Colonic mucosa (tissue), 4 donors: Measurements from ENCODE around the gene DTNB. TPM values are rescaled to one million over a fixed set of nuclear protein-coding genes. Genes with fewer than 3 reads are reported as not detected.

Experiments
- DNase-seq: peaks from one replicate; pipeline ENCODE4 v3.0.0-alpha.2; 2020
- H3K27ac ChIP-seq: fragments of 200-600 bp; one replicate; pipeline ENCODE4 v1.8.0; 2021
- H3K27me3 ChIP-seq: fragments of 200-600 bp; one replicate; pipeline ENCODE4 v1.8.0; 2021
- H3K36me3 ChIP-seq: fragments of 200-600 bp; one replicate; pipeline ENCODE4 v1.8.0; 2021
- H3K4me1 ChIP-seq: fragments of 200-600 bp; one replicate; pipeline ENCODE4 v1.8.0; 2021; ENCODE audit warnings: mild to moderate bottlenecking
- H3K4me3 ChIP-seq: fragments of 200-600 bp; one replicate; pipeline ENCODE4 v1.8.0; 2021
- H3K9ac ChIP-seq, 2 donors: one replicate each; pipeline ENCODE4 v1.7.0; 2013; ENCODE audit warnings: control low read depth in 2 of 2, low read depth in 2 of 2, low read length in 2 of 2
- H3K9me3 ChIP-seq: fragments of 200-600 bp; one replicate; pipeline ENCODE4 v1.8.0; 2021
- intact Hi-C: fragments of 100-400 bp; cut with DNase I; formaldehyde crosslinking; loops from one replicate; pipeline ENCODE4 v1.14.1; 2022
- total RNA-seq, 2 donors: library from RNA; stranded (reverse); fragmentation: NEBNext Ultra II Directional in 1 of 2; extraction: Animal tissue kit (Norgen Biotek cat#: 25700) in 1 of 2; gene quantifications; one replicate each; pipeline ENCODE4 v1.2.1, GENCODE V29; 2021
- TF ChIP-seq, protein P1 (sequence below): fragments of 200-600 bp; IDR thresholded peaks from one replicate; pipeline ENCODE4 v1.8.0; 2022; ENCODE audit warnings: antibody characterized with exemption, mild to moderate bottlenecking
- donor health status: healthy.
- donor health status: DM: no; HTN: no; CAD: no.
- donor health status: DM: no; HTN: no; CAD: no.

Gene DTNB
- total RNA-seq, 2 donors from 2014 or later = 5.2 to 9.3 TPM

DNA sequence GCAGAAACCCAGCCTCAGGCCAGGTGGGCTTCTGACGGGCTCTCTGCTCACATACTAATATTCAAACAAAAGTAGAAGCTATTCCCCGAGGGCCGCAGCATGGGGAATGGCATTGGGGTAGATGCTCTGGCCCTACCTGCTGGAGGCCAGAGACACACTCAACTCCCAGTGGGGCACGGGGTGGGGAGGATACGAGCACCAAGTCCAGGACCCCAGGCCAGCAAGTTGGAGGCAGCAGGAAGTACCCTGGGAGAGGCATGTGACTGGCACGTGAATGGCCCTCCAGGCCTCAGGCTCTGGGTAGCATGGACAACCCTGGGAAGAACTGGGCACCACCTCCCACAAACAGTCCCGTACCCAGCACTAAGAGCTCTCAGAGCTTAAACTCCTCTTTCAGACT lies 335.5 kb downstream of the DTNB start:
- no peak overlapping the region for H3K4me3 ChIP-seq
- DNase-seq = no peak
- H3K36me3 ChIP-seq = no peaks in the 10 kb centered on the region
- intact Hi-C loops = no loop called here
- H3K4me1 ChIP-seq = peaks cover 8% of the 10 kb centered on the region
- no peak overlapping the region for H3K27ac ChIP-seq
- no peaks in the 10 kb centered on the region for H3K27me3 ChIP-seq
- TF ChIP-seq, protein P1, sequence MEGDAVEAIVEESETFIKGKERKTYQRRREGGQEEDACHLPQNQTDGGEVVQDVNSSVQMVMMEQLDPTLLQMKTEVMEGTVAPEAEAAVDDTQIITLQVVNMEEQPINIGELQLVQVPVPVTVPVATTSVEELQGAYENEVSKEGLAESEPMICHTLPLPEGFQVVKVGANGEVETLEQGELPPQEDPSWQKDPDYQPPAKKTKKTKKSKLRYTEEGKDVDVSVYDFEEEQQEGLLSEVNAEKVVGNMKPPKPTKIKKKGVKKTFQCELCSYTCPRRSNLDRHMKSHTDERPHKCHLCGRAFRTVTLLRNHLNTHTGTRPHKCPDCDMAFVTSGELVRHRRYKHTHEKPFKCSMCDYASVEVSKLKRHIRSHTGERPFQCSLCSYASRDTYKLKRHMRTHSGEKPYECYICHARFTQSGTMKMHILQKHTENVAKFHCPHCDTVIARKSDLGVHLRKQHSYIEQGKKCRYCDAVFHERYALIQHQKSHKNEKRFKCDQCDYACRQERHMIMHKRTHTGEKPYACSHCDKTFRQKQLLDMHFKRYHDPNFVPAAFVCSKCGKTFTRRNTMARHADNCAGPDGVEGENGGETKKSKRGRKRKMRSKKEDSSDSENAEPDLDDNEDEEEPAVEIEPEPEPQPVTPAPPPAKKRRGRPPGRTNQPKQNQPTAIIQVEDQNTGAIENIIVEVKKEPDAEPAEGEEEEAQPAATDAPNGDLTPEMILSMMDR = no peak
- H3K9me3 ChIP-seq = no peaks in the 10 kb centered on the region
- H3K9ac ChIP-seq = no peak overlapping the region

DNA sequence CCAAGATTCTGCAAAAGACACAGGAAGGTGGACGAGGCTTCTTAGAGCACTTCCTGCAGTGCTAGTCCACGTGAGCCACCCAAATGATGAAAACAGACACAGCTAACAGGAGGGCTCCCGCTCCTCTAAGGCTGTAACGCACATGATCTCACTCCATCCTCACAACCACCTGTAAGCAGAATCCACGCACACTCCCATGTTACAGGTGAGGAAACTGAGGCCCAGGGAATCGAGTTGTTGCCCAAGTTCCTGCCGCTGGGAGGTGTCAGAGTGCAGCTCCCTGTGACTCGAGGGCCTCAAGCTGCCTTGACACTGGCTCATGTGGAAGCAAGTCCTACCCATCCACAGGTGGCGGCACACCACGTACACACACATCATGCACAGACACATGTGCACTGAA lies 336.1 kb downstream of the DTNB start:
- H3K9me3 ChIP-seq = no peaks in the 10 kb centered on the region
- intact Hi-C loops = no loop called here
- H3K9ac ChIP-seq = no peak overlapping the region
- no peak for DNase-seq
- TF ChIP-seq, protein P1 = no peak
- H3K4me3 ChIP-seq = no peak overlapping the region
- peaks cover 8% of the 10 kb centered on the region for H3K4me1 ChIP-seq
- no peaks in the 10 kb centered on the region for H3K27me3 ChIP-seq
- no peak overlapping the region for H3K27ac ChIP-seq
- no peaks in the 10 kb centered on the region for H3K36me3 ChIP-seq

DNA sequence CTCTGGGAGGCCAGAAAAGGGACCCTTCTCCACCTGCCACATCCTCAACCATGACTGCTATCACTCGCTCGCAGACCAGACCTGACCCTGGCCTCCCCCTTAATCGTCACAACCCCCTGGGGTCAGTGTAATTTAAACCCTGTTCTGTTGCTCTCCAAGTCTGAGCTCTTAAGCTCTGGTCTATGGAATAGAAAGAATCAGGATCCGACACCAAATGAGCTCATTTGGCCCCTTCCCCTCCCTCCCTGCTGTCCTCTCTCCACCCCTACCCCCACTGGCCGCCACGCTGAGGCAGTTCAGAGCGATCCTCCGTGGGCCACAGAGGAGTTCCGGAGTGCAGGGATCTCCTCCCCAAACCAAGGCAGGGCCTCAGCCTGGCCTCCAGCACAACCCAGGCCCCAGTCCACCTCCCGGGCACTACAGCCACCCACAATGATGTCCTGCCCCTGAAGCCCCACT lies 337.0 kb downstream of the DTNB start:
- no peak for DNase-seq
- Histone ChIP-seq H3K4me1 (peaks cover 8% of the 10 kb centered on the region), H3K36me3 (no peaks in the 10 kb centered on the region), H3K9me3 (no peaks in the 10 kb centered on the region), H3K9ac (no peak overlapping the region), H3K27me3 (no peaks in the 10 kb centered on the region), H3K27ac (no peak overlapping the region), H3K4me3 (no peak overlapping the region)
- intact Hi-C loops = no loop called here
- TF ChIP-seq, protein P1 = no peak

DNA sequence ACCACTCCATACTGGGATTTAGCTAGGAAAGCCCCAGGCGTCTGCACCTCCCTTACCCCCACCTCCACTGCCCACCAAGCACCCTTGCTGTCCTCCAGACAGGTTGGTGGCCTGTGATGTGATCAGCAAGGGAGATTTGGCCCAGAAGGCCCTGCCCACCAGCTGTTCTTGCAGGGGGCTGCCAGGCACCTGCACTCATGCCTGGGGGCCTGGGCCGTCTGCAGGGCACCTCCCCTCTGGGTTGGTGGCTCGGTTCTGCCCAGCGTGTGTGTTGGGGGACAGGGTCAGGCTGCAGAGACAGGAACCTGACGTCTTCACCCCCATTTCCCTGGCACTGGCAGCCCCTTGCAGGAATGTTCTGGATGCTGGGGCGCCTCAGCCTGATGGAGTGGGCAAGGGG lies 337.4 kb downstream of the DTNB start:
- peaks cover 8% of the 10 kb centered on the region for H3K4me1 ChIP-seq
- no peaks in the 10 kb centered on the region for H3K27me3 ChIP-seq
- H3K9me3 ChIP-seq = no peaks in the 10 kb centered on the region
- DNase-seq = no peak
- H3K27ac ChIP-seq = no peak overlapping the region
- TF ChIP-seq, protein P1 = no peak
- H3K9ac ChIP-seq = no peak overlapping the region
- intact Hi-C loops = no loop called here
- H3K36me3 ChIP-seq = no peaks in the 10 kb centered on the region
- no peak overlapping the region for H3K4me3 ChIP-seq

DNA sequence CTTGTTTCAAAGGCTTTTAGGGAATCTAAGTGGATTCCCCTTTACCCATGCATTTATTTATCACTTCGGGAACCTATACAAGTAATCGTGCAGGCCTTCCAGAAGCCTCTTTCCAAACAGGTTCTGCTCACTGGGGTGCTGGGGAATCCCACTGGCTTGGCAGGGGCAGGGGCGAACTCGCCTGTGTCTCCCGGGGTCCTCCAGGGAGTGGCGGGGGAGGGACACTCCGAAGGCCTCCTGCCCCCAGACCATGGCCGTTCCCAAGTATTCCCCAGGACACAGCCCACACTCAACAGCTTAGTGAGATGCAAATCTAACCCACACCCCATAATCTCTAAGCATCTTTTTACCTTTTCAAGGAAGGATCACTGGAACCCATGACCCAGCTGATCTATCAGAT lies 338.2 kb downstream of the DTNB start:
- Histone ChIP-seq H3K4me1 (peaks cover 8% of the 10 kb centered on the region), H3K27me3 (no peaks in the 10 kb centered on the region)
- TF ChIP-seq, protein P1 = no peak

DNA sequence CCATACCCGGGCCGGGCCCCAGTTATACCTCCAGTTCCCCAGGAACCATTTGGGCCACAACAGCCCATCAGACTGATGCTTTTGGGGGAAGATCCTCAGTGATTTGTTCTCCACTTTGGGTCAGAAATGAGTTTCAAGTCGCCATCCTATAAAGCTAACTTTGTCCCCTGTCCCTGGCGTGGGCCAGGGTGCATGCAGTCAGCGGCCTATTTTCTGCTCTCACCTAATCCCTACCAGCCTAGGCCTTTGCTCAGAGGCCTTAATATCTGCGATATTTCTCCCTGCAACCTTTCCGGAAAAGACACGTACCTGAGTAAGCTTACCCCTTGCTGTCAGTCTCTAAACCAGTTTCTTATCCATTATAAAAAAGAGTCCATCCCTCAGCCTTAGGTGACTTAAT lies 338.9 kb downstream of the DTNB start:
- Histone ChIP-seq H3K36me3 (no peaks in the 10 kb centered on the region), H3K9me3 (no peaks in the 10 kb centered on the region), H3K27ac (no peak overlapping the region), H3K4me3 (no peak overlapping the region), H3K4me1 (peaks cover under 1% of the 10 kb centered on the region), H3K9ac (no peak overlapping the region), H3K27me3 (no peaks in the 10 kb centered on the region)
- DNase-seq = no peak
- intact Hi-C loops = no loop called here
- TF ChIP-seq, protein P1 = no peak

More for the DNA sequence above, 338.2 kb downstream of the DTNB start:
- Histone ChIP-seq H3K9me3 (no peaks in the 10 kb centered on the region), H3K36me3 (no peaks in the 10 kb centered on the region), H3K4me3 (no peak overlapping the region), H3K9ac (no peak overlapping the region), H3K27ac (no peak overlapping the region)
- intact Hi-C loops = no loop called here
- no peak for DNase-seq
